Lung (tissue), 12 donors: ENCODE data around the gene TUFT1. TPM values are rescaled to one million over a fixed set of nuclear protein-coding genes. Genes with fewer than 3 reads are reported as not detected.
A peak's percentile ranks its signal among the peaks of the same experiment; 100 is the strongest.
"Not testable (repeated sequence)": the region's sequence is repeated elsewhere in the genome, so short reads cannot be mapped to it uniquely, and the experiment has no call there.

Experiments
- ATAC-seq: fragments of 200-7000 bp; cut with Tn5 transposase; one replicate; pipeline ENCODE4 v1.9.1; 2020; ENCODE audit warnings: moderate number of reproducible peaks; ENCODE audit not compliant: insufficient read depth, low FRiP score
- DNase-seq, 3 donors: peaks; one replicate each; pipeline ENCODE4 v3.0.0-alpha.2; 2013 to 2017
- H3K27ac ChIP-seq, 2 donors: one replicate each; pipeline ENCODE4 v1.5.1; 2013; ENCODE audit warnings: mild to moderate bottlenecking in 2 of 2, moderate library complexity in 2 of 2, control low read depth in 1 of 2, inconsistent platforms in 1 of 2, low read depth in 1 of 2, low read length in 1 of 2
- H3K27me3 ChIP-seq, 3 donors: one replicate each; pipeline ENCODE4 v1.5.1; 2013; ENCODE audit warnings: low read length in 2 of 3; ENCODE audit not compliant: control insufficient read depth in 3 of 3, insufficient read depth in 3 of 3
- H3K36me3 ChIP-seq, 4 donors: one replicate each; pipeline ENCODE4 v1.5.1; 2013; ENCODE audit warnings: low read length in 4 of 4, mild to moderate bottlenecking in 1 of 4, moderate library complexity in 1 of 4; ENCODE audit not compliant: control insufficient read depth in 4 of 4, insufficient read depth in 4 of 4
- H3K4me1 ChIP-seq, 5 donors: one replicate each; pipeline ENCODE4 v1.5.1; 2013; ENCODE audit warnings: low read length in 5 of 5, mild to moderate bottlenecking in 2 of 5, moderate library complexity in 1 of 5; ENCODE audit not compliant: control insufficient read depth in 5 of 5, insufficient read depth in 5 of 5
- H3K4me3 ChIP-seq: one replicate; pipeline ENCODE4 v1.5.1; 2013; ENCODE audit warnings: mild to moderate bottlenecking, control low read depth, moderate library complexity
- H3K9ac ChIP-seq, 2 donors: one replicate each; pipeline ENCODE4 v1.5.1; 2013; ENCODE audit warnings: low read length in 2 of 2, control low read depth in 1 of 2; ENCODE audit not compliant: insufficient read depth in 1 of 2
- H3K9me3 ChIP-seq, 4 donors: one replicate each; pipeline ENCODE4 v1.5.1; 2013; ENCODE audit warnings: low read length in 3 of 4, mild to moderate bottlenecking in 1 of 4, moderate library complexity in 1 of 4; ENCODE audit not compliant: control insufficient read depth in 4 of 4, insufficient read depth in 3 of 4
- CTCF ChIP-seq: IDR thresholded peaks from 2 replicates; pipeline ENCODE4 v1.5.1; 2012; ENCODE audit warnings: mild to moderate bottlenecking; ENCODE audit errors: control extremely low read depth, extremely low read depth
- WGBS, 2 donors: extraction: QIAGEN DNeasy Blood & Tissue Kit; methylation state at CpG; one replicate each; pipeline ENCODE4 v1.1.7; 2013; 5-methylcytosine and 5-hydroxymethylcytosine counted together
- polyA plus RNA-seq, 2 donors: library from polyadenylated mRNA; stranded (reverse); fragments of 200-250 nt; gene quantifications; one replicate each; pipeline ENCODE4 v1.2.1, GENCODE V29; 2013
- total RNA-seq, 2 donors: library from RNA; depleted of rRNA in 1 of 2; stranded (reverse); fragments of >200 nt in 1 of 2; gene quantifications; one replicate each; pipeline ENCODE4 v1.2.1, GENCODE V29; 2014 to 2021
- donor health status: control.
- donor health status: control.
- donor health status: Bipolar disorder and iron deficiency.
- donor health status: healthy.
- donor health status: DM: yes; HTN: yes; CAD: no.

Gene TUFT1
- total and polyA plus RNA-seq, 4 donors: 5.6 to 13.9 (median 7.7) TPM

- Histone ChIP-seq H3K36me3 (no peaks in the 10 kb centered on the region), H3K9me3 (peaks cover 0 to 4% (median under 1%) of the 10 kb centered on the region in 4 donors), H3K27ac (no peak overlapping the region), H3K4me3 (no peak overlapping the region), H3K4me1 (peaks cover 0 to 3% (median 0%) of the 10 kb centered on the region in 5 donors), H3K9ac (peak overlapping the region in 1 of 2 donors; percentile 47), H3K27me3 (peaks cover 0 to 2% (median 0%) of the 10 kb centered on the region in 3 donors)
- ATAC-seq (peak; percentile 41), DNase-seq (peak; percentile 39 to 64 (median 61))
- TF ChIP-seq CTCF: peak; percentile 84
- WGBS, 2 donors: 8 to 11% methylated on average over 12 of the region's 12 CpGs
Observed at GRCh38 chr1:151594143-151594625, 54.1 kb downstream of the TUFT1 start.

DNA sequence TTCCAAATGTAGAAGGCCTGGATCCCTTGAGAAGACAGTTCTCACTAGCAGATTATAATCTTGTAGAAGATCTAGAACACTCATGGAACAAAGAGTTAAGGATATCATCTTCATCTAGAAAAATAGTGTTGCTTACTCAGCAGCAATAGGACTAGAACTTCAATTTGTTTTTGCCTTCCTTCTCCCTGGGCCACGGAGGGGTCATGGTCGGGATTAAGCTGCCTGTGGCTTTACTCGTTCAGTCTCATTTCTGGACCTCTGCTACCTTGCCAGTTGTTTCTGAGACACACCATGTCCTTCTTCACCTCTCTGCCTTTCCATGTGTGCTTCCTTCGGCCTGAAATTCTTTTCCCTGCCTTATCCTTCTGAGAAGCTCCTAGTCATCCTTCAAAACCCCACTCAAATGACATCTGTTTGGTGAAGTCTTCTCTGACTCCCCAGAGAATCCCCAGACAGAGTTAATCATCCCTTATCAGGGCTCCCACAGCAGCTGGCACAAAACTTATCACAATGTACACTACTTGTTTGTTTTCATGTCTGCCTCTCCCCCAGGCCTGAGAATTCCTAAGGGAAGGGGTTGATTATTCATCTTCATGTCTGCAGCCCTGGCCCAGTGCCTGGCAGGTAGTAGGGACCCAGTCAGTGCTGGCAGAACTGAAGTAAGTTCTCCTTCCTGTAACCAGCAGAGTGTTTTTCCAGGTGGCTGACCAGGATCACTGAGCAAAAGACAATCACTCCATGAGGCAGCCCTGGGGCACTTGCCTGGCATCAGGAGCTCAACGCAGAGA, 56.3 kb downstream of the TUFT1 start:
- Histone ChIP-seq H3K9ac (no peak overlapping the region), H3K36me3 (no peaks in the 10 kb centered on the region), H3K4me3 (no peak overlapping the region), H3K4me1 (peaks cover 0 to 3% (median 0%) of the 10 kb centered on the region in 5 donors), H3K27ac (no peak overlapping the region), H3K27me3 (peaks cover 0 to 2% (median 0%) of the 10 kb centered on the region in 3 donors), H3K9me3 (no peaks in the 10 kb centered on the region)
- ATAC-seq (no peak), DNase-seq (no peak)
- 87 to 90% methylated on average over 5 of the region's 5 CpGs for WGBS, 2 donors
- TF ChIP-seq CTCF: no peak

- H3K36me3 ChIP-seq, H3K4me3 ChIP-seq, H3K27me3 ChIP-seq, H3K4me1 ChIP-seq, ATAC-seq, H3K9me3 ChIP-seq, H3K9ac ChIP-seq, DNase-seq, H3K27ac ChIP-seq: not testable (repeated sequence)
- 66 to 72% methylated on average over 5 of the region's 5 CpGs for WGBS, 2 donors
Observed at GRCh38 chr1:151602550-151602949, 62.4 kb downstream of the TUFT1 start.

GRCh38 chr1:151604291-151604690, 64.2 kb downstream of the TUFT1 start:
- no peak overlapping the region for H3K4me3 ChIP-seq
- DNase-seq (no peak), ATAC-seq (no peak)
- peaks cover 0 to 3% (median 0%) of the 10 kb centered on the region in 3 donors for H3K27me3 ChIP-seq
- H3K36me3 ChIP-seq: no peaks in the 10 kb centered on the region
- 83 to 85% methylated on average over 2 of the region's 2 CpGs for WGBS, 2 donors
- H3K27ac ChIP-seq: no peak overlapping the region
- no peak overlapping the region for H3K9ac ChIP-seq
- no peak for TF ChIP-seq CTCF
- peaks cover 0 to 3% (median 0%) of the 10 kb centered on the region in 5 donors for H3K4me1 ChIP-seq
- H3K9me3 ChIP-seq: peaks cover 0 to 4% (median 0%) of the 10 kb centered on the region in 4 donors
